GM21737 (cell line): ENCODE data around the gene HIVEP2.

Experiments
- ATAC-seq: cut with Tn5 transposase; IDR thresholded peaks from one replicate; pipeline ENCODE4 v1.9.1; 2021; ENCODE audit warnings: mild to moderate bottlenecking, moderate library complexity; ENCODE audit not compliant: unreplicated experiment

Gene HIVEP2

DNA sequence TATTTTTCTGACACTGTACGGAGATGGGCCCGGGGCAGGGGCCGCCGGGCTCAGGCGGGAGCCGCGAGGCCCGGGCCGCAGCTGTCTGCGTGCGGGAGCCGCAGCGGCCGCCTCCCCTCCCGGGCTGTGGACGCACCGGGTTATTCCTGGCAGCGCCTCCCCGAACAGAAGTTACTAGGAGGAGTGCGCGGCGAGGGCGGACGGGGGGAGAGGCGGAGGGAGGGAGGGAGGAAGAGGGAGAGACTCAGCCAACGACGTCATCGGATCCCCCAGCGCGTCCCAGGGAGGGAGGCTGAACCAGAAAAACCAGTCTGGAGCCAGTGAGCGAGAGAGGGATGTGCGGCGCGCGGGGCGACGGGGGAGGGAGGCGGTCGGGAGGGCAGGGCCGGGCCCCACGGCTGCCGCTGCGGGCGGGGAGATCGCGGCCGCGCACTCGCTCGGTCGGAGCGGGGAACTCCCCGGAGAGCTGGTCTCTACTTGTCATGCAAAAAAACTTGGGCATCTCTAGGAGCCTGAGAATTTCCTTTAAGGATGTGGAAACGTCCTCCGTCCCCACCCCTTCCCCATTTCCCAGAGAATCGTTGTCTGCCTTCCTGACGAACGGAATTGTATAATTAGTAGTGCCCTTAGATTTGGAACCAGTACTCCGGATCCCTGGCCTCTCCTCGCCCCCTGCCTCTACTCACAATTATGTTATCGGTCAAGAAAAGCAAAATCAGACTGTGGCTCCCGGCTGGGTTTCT is 1.4 kb upstream of the HIVEP2 start:
- ATAC-seq, result peak; percentile 27

DNA sequence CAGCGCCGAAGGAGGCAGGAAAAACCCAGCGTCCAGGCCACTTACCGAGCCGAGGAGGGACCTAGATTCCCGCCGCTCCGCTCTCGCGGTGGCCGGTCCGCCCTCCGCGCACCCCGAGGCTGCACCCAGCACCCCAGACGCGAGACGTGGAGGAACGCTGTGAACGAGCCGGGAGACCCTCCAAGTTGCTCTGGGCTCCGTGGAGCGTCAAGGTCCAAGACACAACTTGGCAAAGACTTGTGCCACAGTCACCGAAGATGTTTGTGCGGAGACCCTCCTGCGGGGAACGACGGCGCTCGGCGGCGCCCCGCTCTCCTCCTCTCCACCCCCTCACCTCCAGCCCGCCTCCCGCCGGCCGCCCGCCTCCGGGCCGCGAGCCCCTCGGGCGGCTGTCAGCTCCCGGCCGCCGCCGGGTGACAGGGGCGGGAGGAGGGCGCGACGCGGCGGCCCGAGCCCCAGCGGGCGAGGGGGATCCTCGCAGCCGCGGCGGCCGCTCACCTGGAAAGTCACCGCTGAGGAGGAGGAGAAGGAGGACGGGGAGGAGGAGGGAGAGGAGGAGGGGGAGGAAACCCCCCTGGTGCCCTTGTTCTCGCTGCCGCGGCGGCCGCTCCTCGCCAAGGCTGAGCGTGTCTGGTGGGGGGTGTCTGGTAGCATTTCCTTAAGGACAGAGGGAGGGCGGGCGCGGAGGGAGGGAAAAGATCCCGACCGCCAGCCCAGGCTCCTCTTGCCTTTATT is 637 bp upstream of the HIVEP2 start:
- peak; percentile 11 for ATAC-seq

- no peak for ATAC-seq
Measured at GRCh38 chr6:142944124-142945048, 590 bp downstream of the HIVEP2 start.

GRCh38 chr6:142943711-142944123 is 1.3 kb downstream of the HIVEP2 start:
- ATAC-seq, result no peak

DNA sequence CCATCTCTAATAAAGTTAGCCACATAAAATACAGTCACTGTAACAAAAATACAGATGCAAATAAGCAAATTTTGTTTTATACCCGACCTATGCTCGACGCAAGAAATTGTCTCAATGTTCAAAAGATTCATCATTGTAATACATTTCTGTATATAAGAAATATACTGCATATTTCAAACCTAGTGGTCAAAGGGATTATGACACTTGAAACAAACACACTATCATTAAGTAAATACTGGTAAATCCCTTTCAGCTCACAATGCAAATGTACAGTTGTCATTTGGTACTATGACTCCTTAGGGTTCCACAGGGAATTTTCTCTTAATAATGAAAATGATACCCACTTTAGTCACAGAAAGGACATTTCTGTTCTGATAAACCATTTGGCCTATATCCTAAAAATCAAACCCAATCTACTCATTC is 2.2 kb downstream of the HIVEP2 start:
- no peak for ATAC-seq

GRCh38 chr6:142942238-142942637 is 2.7 kb downstream of the HIVEP2 start:
- ATAC-seq, result no peak

- no peak for ATAC-seq
Measured at GRCh38 chr6:142941018-142941417, 4.0 kb downstream of the HIVEP2 start.

GRCh38 chr6:142940487-142940886 is 4.5 kb downstream of the HIVEP2 start:
- no peak for ATAC-seq

DNA sequence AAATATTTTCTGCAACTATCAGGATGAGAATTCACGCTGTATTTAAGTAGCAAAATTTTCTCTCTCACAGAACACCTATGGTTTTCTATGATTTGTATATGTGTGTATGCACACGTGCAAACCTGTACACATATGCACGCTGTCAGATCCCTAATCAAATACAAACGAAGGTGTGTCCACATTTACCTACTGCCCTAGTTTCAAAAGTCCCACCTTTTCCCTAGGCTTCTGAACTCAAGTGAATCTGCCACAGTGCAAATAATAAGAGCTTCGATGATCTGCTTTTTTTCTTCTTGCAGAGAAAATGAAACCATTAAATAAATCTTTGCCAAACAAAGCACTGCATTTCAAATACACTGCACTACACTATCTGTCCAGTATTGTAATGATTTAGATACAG is 6.5 kb downstream of the HIVEP2 start:
- ATAC-seq, result no peak

- ATAC-seq, result no peak
Measured at GRCh38 chr6:142937986-142938385, 7.0 kb downstream of the HIVEP2 start.

DNA sequence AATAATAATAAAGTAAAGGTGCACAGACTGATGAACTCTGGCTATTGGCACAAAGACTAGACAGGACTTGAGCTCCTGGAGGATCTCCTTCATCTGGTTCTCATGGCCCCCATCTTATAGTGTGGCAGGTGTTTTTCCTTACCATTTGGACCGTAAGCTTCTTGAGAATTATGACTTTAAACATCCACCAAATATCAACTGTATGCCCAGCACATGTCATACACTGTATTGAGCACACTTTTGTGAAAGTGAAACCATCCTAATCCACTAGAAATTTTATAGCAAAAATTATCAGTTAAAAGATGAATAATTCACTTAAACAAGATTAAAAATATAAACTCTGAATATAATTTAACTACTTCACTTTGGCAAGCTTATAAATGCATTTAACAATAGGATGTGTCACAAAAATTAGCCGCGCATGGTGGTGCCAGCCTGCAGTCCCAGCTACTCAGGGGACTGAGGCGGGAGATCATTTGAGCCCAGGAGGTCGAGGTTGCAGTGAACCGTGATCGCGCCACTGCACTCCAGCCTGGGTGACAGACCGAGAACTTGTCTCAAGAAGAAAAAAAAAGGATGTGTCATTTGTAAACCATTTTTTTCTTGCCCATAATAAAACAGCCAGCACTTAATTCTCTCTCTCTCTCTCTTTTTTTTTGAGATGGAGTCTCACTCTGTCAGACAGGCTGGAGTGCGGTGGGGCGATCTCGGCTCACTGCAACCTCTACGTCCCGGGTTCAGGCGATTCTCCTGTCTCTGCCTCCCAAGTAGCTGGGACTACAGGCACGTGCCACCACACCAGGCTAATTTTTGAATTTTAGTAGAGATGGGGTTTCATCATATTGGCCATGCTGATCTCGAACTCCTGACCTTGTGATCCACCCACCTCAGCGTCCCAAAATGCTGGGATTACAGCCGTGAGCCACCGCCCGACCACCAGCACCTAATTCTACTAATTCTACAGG is 9.1 kb downstream of the HIVEP2 start:
- peak; percentile 50 for ATAC-seq

- no peak for ATAC-seq
Measured at GRCh38 chr6:142934599-142934998, 10.4 kb downstream of the HIVEP2 start.

DNA sequence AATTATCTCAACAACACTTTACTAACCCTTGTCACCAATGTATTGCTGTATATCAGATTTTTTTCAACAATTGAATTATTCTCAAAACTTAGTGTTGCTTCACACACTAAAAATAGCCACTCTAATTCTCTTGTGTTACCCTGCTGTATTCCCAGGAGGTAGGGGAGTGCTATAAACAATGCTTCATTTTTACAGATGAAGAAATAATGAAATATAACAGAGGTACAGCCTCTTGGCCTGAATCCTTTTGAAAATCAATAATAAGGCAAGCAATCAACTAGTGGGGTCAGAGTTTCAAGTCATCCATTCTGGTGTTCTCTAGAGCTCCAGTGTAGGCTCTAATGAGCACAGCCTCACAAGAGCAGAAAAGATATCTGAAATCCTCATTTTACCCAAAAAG is 10.9 kb downstream of the HIVEP2 start:
- no peak for ATAC-seq

- no peak for ATAC-seq
Measured at GRCh38 chr6:142933701-142934100, 11.3 kb downstream of the HIVEP2 start.

DNA sequence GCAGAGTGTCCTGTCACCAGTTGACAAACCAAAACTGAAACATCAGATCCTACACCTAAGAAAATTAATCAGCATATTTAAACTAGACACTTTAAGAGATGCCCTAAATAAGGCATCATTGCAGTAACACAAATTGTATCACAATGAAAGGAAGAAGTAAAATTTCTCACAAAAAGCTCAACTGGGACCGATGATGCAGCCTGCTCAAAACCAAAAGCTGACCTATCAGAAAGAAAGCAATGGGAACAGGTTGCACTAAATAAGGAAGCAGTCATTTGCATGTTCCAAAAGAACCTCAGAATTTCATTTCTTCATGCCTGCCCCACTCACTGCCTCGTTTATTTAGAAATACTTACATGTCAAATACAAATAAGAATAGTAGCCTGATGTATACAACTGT is 12.1 kb downstream of the HIVEP2 start:
- no peak for ATAC-seq

DNA sequence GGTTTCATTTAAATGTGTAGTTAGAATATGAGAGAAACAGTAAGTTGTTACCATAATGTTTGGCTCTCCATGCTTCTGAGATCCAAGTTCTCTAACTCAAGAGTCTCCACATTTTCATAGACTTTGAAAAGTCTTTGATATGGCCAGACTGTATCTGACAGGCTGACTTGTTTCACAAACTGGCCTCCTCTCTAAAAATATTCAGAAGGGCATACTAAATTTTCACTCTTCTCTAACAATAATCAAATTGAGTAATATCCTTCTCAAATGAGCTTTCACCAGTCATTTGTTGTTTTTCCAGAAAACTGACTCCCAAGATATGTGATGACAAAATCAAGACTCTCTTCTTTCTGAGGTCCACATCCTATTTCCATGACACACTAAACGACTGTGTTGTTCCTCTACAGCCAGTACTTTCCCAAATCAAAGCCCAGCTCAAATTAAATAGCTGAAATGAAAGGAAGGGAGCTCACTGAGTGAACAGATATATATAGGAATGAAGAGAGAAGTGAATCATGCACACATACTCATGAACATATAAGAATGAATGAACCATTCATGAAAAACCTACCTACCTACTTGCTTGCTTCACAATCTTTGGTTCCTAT is 15.1 kb downstream of the HIVEP2 start:
- no peak for ATAC-seq

DNA sequence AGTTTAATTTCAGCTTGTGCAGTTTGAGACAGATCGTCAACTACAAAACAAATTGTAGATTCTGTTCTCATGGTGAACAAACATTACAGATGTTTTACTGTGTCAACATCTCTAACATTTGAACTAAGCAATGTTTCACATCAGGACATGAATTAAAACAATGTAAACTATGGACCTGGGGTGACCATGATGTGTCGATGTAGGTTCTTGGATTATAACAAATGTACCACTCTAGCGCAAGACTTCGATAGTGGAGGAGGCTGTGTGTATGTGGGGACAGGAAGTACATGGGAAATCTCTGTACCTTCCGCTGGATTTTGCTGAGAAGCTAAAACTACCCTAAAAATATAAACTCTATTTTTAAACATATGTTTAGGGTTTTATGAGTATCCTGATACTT is 17.1 kb downstream of the HIVEP2 start:
- no peak for ATAC-seq

- ATAC-seq, result no peak
Measured at GRCh38 chr6:142927271-142927580, 17.8 kb downstream of the HIVEP2 start.

- ATAC-seq, result peak; percentile 90
Measured at GRCh38 chr6:142926494-142927270, 18.3 kb downstream of the HIVEP2 start.
